Left ventricle myocardium inferior (tissue), 1 donor: ENCODE measurements around the gene MT1X. TPM values are rescaled to one million over a fixed set of nuclear protein-coding genes. Genes with fewer than 3 reads are reported as not detected.

Experiments
- DNase-seq: peaks from one replicate; pipeline ENCODE4 v3.0.0-alpha.2; 2020
- H3K27ac ChIP-seq: fragments of 200-600 bp; replicated peaks from 2 replicates; pipeline ENCODE4 v1.8.0; 2021
- H3K27me3 ChIP-seq: fragments of 200-600 bp; 2 replicates; pipeline ENCODE4 v1.8.0; 2021; ENCODE audit warnings: low read depth
- H3K36me3 ChIP-seq: fragments of 200-600 bp; 2 replicates; pipeline ENCODE4 v1.8.0; 2021
- H3K4me1 ChIP-seq: fragments of 200-600 bp; 2 replicates; pipeline ENCODE4 v1.8.0; 2021
- H3K4me3 ChIP-seq: fragments of 200-600 bp; 2 replicates; pipeline ENCODE4 v1.8.0; 2021; ENCODE audit warnings: mild to moderate bottlenecking, moderate library complexity
- H3K9me3 ChIP-seq: fragments of 200-600 bp; replicated peaks from 2 replicates; pipeline ENCODE4 v1.8.0; 2021
- CTCF ChIP-seq: fragments of 200-600 bp; IDR thresholded peaks from 2 replicates; pipeline ENCODE4 v1.8.0; 2021; ENCODE audit warnings: antibody characterized with exemption, mild to moderate bottlenecking, borderline replicate concordance
- intact Hi-C: fragments of 100-400 bp; cut with micrococcal nuclease; formaldehyde crosslinking; loops from one replicate; pipeline ENCODE4 v1.11.0; 2022
- total RNA-seq: library from RNA; stranded (reverse); fragmentation: NEBNext Ultra II Directional; extraction: Animal tissue kit (Norgen Biotek cat#: 25700); gene quantifications from one replicate; pipeline ENCODE4 v1.2.1, GENCODE V29; 2021
- donor health status: DM: no; HTN: yes; CAD: no; lungs with severe emphysema.

The MT1X gene
- total RNA-seq, 1 donor from 2014 or later, result 91.8 TPM

GRCh38 chr16:56729735-56730662, 47.7 kb downstream of the MT1X start, which contains the start of gene NUP93:
TSS of gene NUP93 (plus strand) at chr16:56730129. CDS start at chr16:56748248, 18,119 bp downstream.
- Histone ChIP-seq H3K4me1 (peaks cover 35% of the 10 kb centered on the region), H3K27me3 (no peaks in the 10 kb centered on the region)

GRCh38 chr16:56732366-56732765, 50.1 kb downstream of the MT1X start:
- Histone ChIP-seq H3K4me3 (no peak overlapping the region), H3K27ac (no peak overlapping the region), H3K27me3 (no peaks in the 10 kb centered on the region), H3K4me1 (peaks cover 35% of the 10 kb centered on the region), H3K36me3 (no peaks in the 10 kb centered on the region), H3K9me3 (no peaks in the 10 kb centered on the region)
- TF ChIP-seq CTCF, result no peak
- intact Hi-C loops, result no loop called here
- DNase-seq, result no peak

More at GRCh38 chr16:56729735-56730662, 47.7 kb downstream of the MT1X start, which contains the start of gene NUP93:
- no peaks in the 10 kb centered on the region for H3K9me3 ChIP-seq
- TF ChIP-seq CTCF, result no peak
- intact Hi-C loops, result no loop called here
- H3K4me3 ChIP-seq, result peak within 1 kb of the TSS; percentile 92
- peak; percentile 92 for DNase-seq
- peak within 1 kb of the TSS; percentile 89 for H3K27ac ChIP-seq
- no peaks in the 10 kb centered on the region for H3K36me3 ChIP-seq

GRCh38 chr16:56732832-56733231, 50.6 kb downstream of the MT1X start:
- Histone ChIP-seq H3K36me3 (no peaks in the 10 kb centered on the region), H3K9me3 (no peaks in the 10 kb centered on the region), H3K4me3 (no peak overlapping the region), H3K4me1 (peaks cover 35% of the 10 kb centered on the region), H3K27ac (no peak overlapping the region), H3K27me3 (no peaks in the 10 kb centered on the region)
- intact Hi-C loops, result no loop called here
- DNase-seq, result no peak
- TF ChIP-seq CTCF, result no peak

Other genes starting within 250 kb of the MT1X start
- 59.5 TPM for gene NUDT21, start 231.1 kb upstream of the MT1X start, total RNA-seq
- gene OGFOD1, start 230.9 kb upstream of the MT1X start, total RNA-seq, result 35.4 TPM
- gene BBS2, start 162.4 kb upstream of the MT1X start, total RNA-seq, result 48.7 TPM
- gene MT4, start 117.4 kb upstream of the MT1X start, total RNA-seq, result not detected
- gene MT3, start 92.9 kb upstream of the MT1X start, total RNA-seq, result 4.1 TPM
- 115 TPM for gene MT2A, start 73.9 kb upstream of the MT1X start, total RNA-seq
- 126 TPM for gene MT1E, start 56.7 kb upstream of the MT1X start, total RNA-seq
- gene MT1M, start 49.8 kb upstream of the MT1X start, total RNA-seq, result 3.1 TPM
- 1.2 TPM for gene MT1A, start 43.8 kb upstream of the MT1X start, total RNA-seq
- gene MT1B, start 30.6 kb upstream of the MT1X start, total RNA-seq, result not detected
- 0.85 TPM for gene MT1F, start 24.5 kb upstream of the MT1X start, total RNA-seq
- gene MT1G, start 14.4 kb upstream of the MT1X start, total RNA-seq, result not detected
- not detected for gene MT1H, start 12.7 kb upstream of the MT1X start, total RNA-seq
- gene NUP93, start 47.7 kb downstream of the MT1X start, total RNA-seq, result 27.1 TPM
- gene SLC12A3, start 182.7 kb downstream of the MT1X start, total RNA-seq, result not detected
- gene HERPUD1, start 249.7 kb downstream of the MT1X start, total RNA-seq, result 119 TPM